Body of pancreas (tissue), 4 donors: ENCODE measurements around the gene GSTO2. TPM values are rescaled to one million over a fixed set of nuclear protein-coding genes. Genes with fewer than 3 reads are reported as not detected.

Experiments
- ATAC-seq: fragments of 150-250 bp; one replicate; pipeline ENCODE4 v1.9.1; 2016
- DNase-seq, 4 donors: peaks; one replicate each; pipeline ENCODE4 v3.0.0-alpha.2; 2019
- H3K27ac ChIP-seq, 4 donors: fragments of 200-600 bp; sonication (generic); 1 replicate in 3 of 4; 2 replicates in 1 of 4; pipeline versions ENCODE4 v1.5.1 to v1.6.1; 2016 to 2019; ENCODE audit warnings: mild to moderate bottlenecking in 1 of 4, mixed read lengths in 1 of 4, moderate library complexity in 1 of 4
- H3K27me3 ChIP-seq, 2 donors: fragments of 200-600 bp; sonication (generic); one replicate each; pipeline ENCODE4 v1.6.0; 2016; ENCODE audit warnings: mild to moderate bottlenecking in 1 of 2
- H3K36me3 ChIP-seq, 2 donors: fragments of 200-600 bp; sonication (generic); replicated peaks in 1 of 2; 2 replicates each; pipeline ENCODE4 v1.5.1; 2016; ENCODE audit warnings: low read depth in 2 of 2; ENCODE audit not compliant: insufficient read depth in 1 of 2
- H3K4me1 ChIP-seq: fragments of 200-600 bp; sonication (generic); one replicate; pipeline ENCODE4 v1.6.0; 2016
- H3K4me3 ChIP-seq, 2 donors: fragments of 200-600 bp; sonication (generic); 1 replicate in 1 of 2; 2 replicates in 1 of 2; pipeline ENCODE4 v1.5.1; 2016 to 2019
- H3K9me3 ChIP-seq, 3 donors: fragments of 200-600 bp; sonication (generic); 1 replicate in 2 of 3; 2 replicates in 1 of 3; pipeline ENCODE4 v1.5.1; 2016
- POLR2A ChIP-seq, 3 donors: fragments of 450-650 bp; IDR thresholded peaks; one replicate each; pipeline ENCODE4 v1.6.1; 2016; ENCODE audit warnings: antibody characterized with exemption in 3 of 3, mild to moderate bottlenecking in 2 of 3
- WGBS, 2 donors: methylation state at CpG; one replicate each; pipeline ENCODE4 v1.1.5; 2017; 5-methylcytosine and 5-hydroxymethylcytosine counted together
- intact Hi-C: fragments of 100-400 bp; cut with DNase I; formaldehyde crosslinking; loops from one replicate; pipeline ENCODE4 v1.15.1; 2023
- total RNA-seq, 2 donors: library from RNA; depleted of rRNA; stranded (reverse); fragments of >200 nt; gene quantifications; one replicate each; pipeline ENCODE4 v1.1.0, GENCODE V29; 2016
- TF ChIP-seq, protein P1 (sequence below), 7 experiments: fragments of 450-650 bp in 4 of 7; fragments of 200-600 bp in 3 of 7; sonication (generic) in 3 of 7; IDR thresholded peaks; one replicate each; pipeline ENCODE4 v1.5.1; 2016 to 2019; ENCODE audit warnings: antibody characterized with exemption in 7 of 7

Gene GSTO2
- total RNA-seq, 2 donors from 2014 or later = 9.6 to 26.5 TPM

DNA sequence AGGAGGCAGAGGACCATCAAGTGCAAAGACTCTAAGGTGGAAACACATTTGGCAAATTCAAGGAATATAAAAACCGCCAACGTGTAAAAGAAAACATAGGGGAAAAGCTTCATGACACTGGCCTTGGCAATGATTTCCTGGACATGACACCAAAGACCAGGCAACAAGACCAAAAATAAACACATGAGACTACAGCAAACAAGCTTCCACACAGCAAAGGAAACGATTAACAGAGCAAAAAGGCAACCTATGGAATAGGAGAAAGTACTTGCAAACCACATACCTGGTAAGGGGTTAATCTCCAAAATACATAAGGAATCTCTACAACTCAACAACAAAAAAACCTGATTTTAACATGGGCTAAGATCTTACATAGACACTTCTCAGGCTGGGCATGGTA, 10.8 kb upstream of the GSTO2 start:
- H3K27ac ChIP-seq = no peak overlapping the region
- no peak for TF ChIP-seq POLR2A (IDR thresholded peaks at IDR 0.05)
- TF ChIP-seq, protein P1, sequence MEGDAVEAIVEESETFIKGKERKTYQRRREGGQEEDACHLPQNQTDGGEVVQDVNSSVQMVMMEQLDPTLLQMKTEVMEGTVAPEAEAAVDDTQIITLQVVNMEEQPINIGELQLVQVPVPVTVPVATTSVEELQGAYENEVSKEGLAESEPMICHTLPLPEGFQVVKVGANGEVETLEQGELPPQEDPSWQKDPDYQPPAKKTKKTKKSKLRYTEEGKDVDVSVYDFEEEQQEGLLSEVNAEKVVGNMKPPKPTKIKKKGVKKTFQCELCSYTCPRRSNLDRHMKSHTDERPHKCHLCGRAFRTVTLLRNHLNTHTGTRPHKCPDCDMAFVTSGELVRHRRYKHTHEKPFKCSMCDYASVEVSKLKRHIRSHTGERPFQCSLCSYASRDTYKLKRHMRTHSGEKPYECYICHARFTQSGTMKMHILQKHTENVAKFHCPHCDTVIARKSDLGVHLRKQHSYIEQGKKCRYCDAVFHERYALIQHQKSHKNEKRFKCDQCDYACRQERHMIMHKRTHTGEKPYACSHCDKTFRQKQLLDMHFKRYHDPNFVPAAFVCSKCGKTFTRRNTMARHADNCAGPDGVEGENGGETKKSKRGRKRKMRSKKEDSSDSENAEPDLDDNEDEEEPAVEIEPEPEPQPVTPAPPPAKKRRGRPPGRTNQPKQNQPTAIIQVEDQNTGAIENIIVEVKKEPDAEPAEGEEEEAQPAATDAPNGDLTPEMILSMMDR (IDR thresholded peaks at IDR 0.05) = no peak
- no peaks in the 10 kb centered on the region for H3K9me3 ChIP-seq
- H3K4me1 ChIP-seq = peaks cover 58% of the 10 kb centered on the region
- ATAC-seq = no peak
- H3K4me3 ChIP-seq = no peak overlapping the region
- DNase-seq = no peak
- intact Hi-C loops = no loop called here
- WGBS, 2 donors = 52 to 65% methylated on average over 3 of the region's 3 CpGs
- H3K36me3 ChIP-seq = peaks cover 0 to 5% of the 10 kb centered on the region in 2 donors
- H3K27me3 ChIP-seq = no peaks in the 10 kb centered on the region

DNA sequence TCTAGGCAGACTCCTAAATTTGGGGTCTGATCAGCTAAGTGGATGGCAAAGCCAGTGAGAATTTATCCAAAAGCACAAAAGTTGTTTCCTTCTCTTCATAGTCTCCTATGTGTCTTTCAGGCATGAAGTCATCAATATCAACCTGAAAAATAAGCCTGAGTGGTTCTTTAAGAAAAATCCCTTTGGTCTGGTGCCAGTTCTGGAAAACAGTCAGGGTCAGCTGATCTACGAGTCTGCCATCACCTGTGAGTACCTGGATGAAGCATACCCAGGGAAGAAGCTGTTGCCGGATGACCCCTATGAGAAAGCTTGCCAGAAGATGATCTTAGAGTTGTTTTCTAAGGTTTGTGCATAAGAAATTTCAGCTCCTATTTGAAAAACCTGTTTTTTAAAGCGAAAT, 9.5 kb upstream of the GSTO2 start:
- H3K9me3 ChIP-seq = no peaks in the 10 kb centered on the region
- no peak for TF ChIP-seq POLR2A (IDR thresholded peaks at IDR 0.05)
- TF ChIP-seq, protein P1 (IDR thresholded peaks at IDR 0.05) = no peak
- no peaks in the 10 kb centered on the region for H3K27me3 ChIP-seq
- peak overlapping the region in 2 of 4 donors; percentile 34 to 42 for H3K27ac ChIP-seq
- ATAC-seq (no peak), DNase-seq (no peak)
- H3K4me1 ChIP-seq = peaks cover 52% of the 10 kb centered on the region
- H3K36me3 ChIP-seq = peaks cover 0 to 5% of the 10 kb centered on the region in 2 donors
- 50 to 59% methylated on average over 3 of the region's 3 CpGs for WGBS, 2 donors
- H3K4me3 ChIP-seq = no peak overlapping the region
- intact Hi-C loops = no loop called here

DNA sequence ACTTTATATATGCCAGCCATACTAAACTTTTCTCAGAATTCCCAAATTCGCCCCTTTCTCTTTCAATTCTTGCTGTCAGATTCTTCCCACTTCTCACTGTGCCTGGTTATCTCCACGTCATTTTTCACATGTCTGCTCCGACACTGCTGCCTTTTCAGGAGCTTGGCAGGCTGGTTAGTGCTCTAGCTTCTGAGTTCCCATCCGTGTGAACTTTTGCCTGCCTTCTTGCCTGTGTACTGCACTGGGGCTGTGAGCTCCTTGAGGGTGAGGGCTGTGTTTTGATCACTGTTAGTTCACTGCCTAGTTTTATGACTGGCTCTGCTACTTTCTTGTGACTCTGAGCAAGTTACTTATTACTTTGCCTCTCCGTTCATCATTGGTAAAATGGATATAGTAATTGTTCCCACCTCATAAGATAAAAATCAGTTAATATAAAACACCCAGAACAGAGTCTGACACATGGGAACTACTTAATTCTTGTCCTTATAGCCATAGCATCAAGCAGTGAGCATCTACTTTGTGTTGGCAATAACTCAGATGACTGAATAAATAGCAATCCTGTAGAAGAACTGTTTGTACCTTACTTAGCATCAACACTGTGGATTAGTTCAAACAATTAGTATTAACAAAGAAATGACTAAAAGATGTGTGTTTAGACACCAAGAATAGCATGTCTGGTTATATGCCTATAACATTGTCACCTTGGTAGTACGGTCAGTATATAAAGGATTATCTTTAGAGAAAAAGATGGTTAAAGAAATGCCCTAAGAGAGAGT, 8.8 kb upstream of the GSTO2 start:
- WGBS, 2 donors = 66 to 71% methylated on average over 6 of the region's 6 CpGs
- peak overlapping the region in 2 of 4 donors; percentile 34 to 42 for H3K27ac ChIP-seq
- H3K36me3 ChIP-seq = peaks cover 0 to 5% of the 10 kb centered on the region in 2 donors
- H3K4me1 ChIP-seq = peaks cover 52% of the 10 kb centered on the region
- H3K9me3 ChIP-seq = no peaks in the 10 kb centered on the region
- H3K27me3 ChIP-seq = no peaks in the 10 kb centered on the region
- TF ChIP-seq, protein P1 (IDR thresholded peaks at IDR 0.05) = no peak
- TF ChIP-seq POLR2A (IDR thresholded peaks at IDR 0.05) = no peak
- intact Hi-C loops = no loop called here
- ATAC-seq (no peak), DNase-seq (no peak)
- no peak overlapping the region for H3K4me3 ChIP-seq

DNA sequence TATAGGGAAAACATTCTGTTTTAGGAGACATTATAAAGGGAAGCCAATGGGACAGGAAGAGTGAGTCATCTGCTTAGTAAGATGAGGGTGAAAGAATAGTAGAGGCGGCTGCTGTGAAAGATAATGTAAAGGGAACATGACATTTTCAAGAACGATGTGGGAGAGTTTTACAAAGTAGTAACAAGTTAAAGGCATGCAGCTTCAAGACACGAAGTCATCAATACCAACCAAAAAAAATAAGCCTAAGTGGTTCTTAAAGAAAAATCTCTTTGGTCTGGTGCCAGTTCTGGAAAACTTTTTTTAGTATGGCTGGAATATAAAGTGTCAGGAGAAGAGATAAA, 8.2 kb upstream of the GSTO2 start:
- TF ChIP-seq, protein P1 (IDR thresholded peaks at IDR 0.05) = no peak
- TF ChIP-seq POLR2A (IDR thresholded peaks at IDR 0.05) = no peak
- intact Hi-C loops = no loop called here
- ATAC-seq = no peak

DNA sequence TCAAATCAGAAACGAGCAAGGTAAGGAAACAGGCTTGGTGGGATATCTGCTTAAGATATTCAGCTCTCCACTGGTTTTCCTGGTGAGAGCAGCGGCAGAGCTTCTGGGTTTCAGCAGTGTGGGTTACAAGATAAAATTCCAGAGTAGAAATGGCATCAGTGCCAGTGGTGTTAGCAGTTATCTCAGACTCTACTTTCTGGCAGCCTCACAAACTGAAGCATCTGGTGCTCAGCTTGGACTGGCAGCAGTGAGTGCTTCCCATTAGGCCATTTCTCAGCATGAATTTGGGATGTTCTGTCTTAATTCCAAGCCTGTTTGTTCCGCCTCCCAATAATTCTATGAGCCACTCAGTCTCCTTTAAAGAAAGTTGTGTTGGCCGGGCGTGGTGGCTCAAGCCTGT, 6.9 kb upstream of the GSTO2 start:
- peaks cover 38% of the 10 kb centered on the region for H3K4me1 ChIP-seq
- WGBS, 2 donors = 72 to 75% methylated on average over 5 of the region's 5 CpGs

More for the DNA sequence above, 8.2 kb upstream of the GSTO2 start:
- H3K9me3 ChIP-seq = no peaks in the 10 kb centered on the region
- H3K4me3 ChIP-seq = no peak overlapping the region
- H3K27ac ChIP-seq = peak overlapping the region in 3 of 4 donors; percentile 2 to 42 (median 5)
- no peaks in the 10 kb centered on the region for H3K27me3 ChIP-seq
- peaks cover 51% of the 10 kb centered on the region for H3K4me1 ChIP-seq
- 47 to 50% methylated on average over 3 of the region's 3 CpGs for WGBS, 2 donors
- DNase-seq = no peak
- H3K36me3 ChIP-seq = peaks cover 0 to 8% of the 10 kb centered on the region in 2 donors

More for the DNA sequence above, 6.9 kb upstream of the GSTO2 start:
- ATAC-seq (no peak), DNase-seq (no peak)
- Histone ChIP-seq H3K4me3 (no peak overlapping the region), H3K27ac (no peak overlapping the region), H3K27me3 (no peaks in the 10 kb centered on the region), H3K36me3 (peaks cover 0 to 14% of the 10 kb centered on the region in 2 donors), H3K9me3 (no peaks in the 10 kb centered on the region)
- TF ChIP-seq, protein P1 (IDR thresholded peaks at IDR 0.05) = no peak
- TF ChIP-seq POLR2A (IDR thresholded peaks at IDR 0.05) = no peak
- intact Hi-C loops = no loop called here
